K562 treated with DMSO at 1 percent for 48 hours (cell line): ENCODE measurements around the gene TMEM51. TPM values are rescaled to one million over a fixed set of nuclear protein-coding genes. Genes with fewer than 3 reads are reported as not detected.

Experiments used
- total RNA-seq: library from RNA; unstranded; fragments of 300-600 nt; gene quantifications from 2 replicates; pipeline ENCODE4 v1.2.3, GENCODE V29; 2022; ENCODE audit warnings: low replicate concordance; ENCODE audit errors: extremely low read depth

TMEM51 gene, protein sequence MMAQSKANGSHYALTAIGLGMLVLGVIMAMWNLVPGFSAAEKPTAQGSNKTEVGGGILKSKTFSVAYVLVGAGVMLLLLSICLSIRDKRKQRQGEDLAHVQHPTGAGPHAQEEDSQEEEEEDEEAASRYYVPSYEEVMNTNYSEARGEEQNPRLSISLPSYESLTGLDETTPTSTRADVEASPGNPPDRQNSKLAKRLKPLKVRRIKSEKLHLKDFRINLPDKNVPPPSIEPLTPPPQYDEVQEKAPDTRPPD
- total RNA-seq = not detected in 2 replicates

GRCh38 chr1:15153184-15153841, at the start of gene TMEM51:
Gene TMEM51 (plus strand): TSS chr1:15153747. CDS start chr1:15215088, 61,341 bp downstream.

DNA sequence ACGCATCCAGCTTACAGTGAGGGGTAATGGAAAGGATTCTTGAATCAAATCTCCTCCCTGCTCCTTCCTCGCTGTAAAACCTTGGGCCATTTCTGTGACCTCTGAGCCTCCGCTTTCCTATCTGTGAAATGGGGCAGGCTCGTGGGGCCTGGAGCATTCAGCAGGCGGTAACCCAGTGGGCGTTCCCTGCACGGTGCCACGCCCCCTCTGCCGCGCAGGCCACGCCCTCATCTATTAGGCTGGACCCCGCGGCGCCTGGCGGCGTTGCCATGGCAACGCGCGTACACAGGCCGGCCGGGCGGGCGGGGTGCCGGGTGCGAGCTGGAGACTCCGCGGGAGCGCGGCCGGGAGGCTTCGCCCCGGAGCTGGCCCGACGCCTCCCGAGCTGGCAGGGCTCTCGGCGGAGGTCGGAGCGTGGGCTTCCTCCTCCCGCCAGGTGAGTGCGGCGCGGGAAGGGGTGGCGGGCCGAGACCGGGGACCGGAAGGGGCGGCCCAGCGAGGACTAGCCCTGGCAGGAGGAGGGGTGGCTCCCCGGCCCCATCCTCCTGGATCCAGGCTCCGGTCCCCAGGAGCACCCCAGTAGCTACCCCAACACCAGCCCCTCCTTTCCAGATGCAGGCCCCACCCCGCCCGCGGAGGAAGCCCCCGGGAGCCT, 93.5 kb downstream of the TMEM51 start, which contains the start of gene FHAD1:
TSS of gene FHAD1 (plus strand) at position 264 of the 655 bp plus-strand sequence. CDS start 4,562 bp downstream, outside the sequence.

Other genes starting within 250 kb of the TMEM51 start
- not detected in 2 replicates for gene FHAD1, start 93.5 kb downstream of the TMEM51 start, total RNA-seq